ENCODE measurements around the gene TSPAN5.

The TSPAN5 gene

GRCh38 chr4:98530572-98530971 lies 127.8 kb downstream of the TSPAN5 start:
- Histone ChIP-seq H3K9me2 (replicated peaks; ENCODE audit: low read depth, low read length) (no peaks in the 10 kb centered on the region), H3K27me3 (ENCODE audit: insufficient read depth, low read length, poor library complexity, severe bottlenecking) (no peaks in the 10 kb centered on the region), H4K20me1 (ENCODE audit: insufficient read depth, low read length, poor library complexity, severe bottlenecking) (no peaks in the 10 kb centered on the region), H3K36me3 (ENCODE audit: insufficient read depth, low read length) (no peaks in the 10 kb centered on the region), H3K79me2 (ENCODE audit: insufficient read depth, low read length) (no peaks in the 10 kb centered on the region; the same call in 1 of the 2 replicates), H2AFZ (ENCODE audit: low read length) (no peak overlapping the region), H3K9ac (ENCODE audit: low read depth, low read length, poor library complexity, severe bottlenecking) (no peak overlapping the region), H3K4me1 (ENCODE audit: insufficient read depth, low read length, poor library complexity, severe bottlenecking) (peaks cover 5% of the 10 kb centered on the region), H3F3A (ENCODE audit: low read depth) (no peaks in the 10 kb centered on the region), H3K4me3 (ENCODE audit: low read length, poor library complexity, severe bottlenecking) (no peak overlapping the region), H3K4me2 (ENCODE audit: low read depth, low read length, poor library complexity, severe bottlenecking) (no peak overlapping the region), H3K9me3 (ENCODE audit: insufficient read depth, low read depth, low read length) (no peaks in the 10 kb centered on the region)
- TF ChIP-seq EZH2phosphoT487 (IDR thresholded peaks at IDR 0.05; ENCODE audit: borderline replicate concordance) (no peak), CTCF (conservative IDR thresholded peaks at IDR 0.05; ENCODE audit: low read length) (no peak)

DNA sequence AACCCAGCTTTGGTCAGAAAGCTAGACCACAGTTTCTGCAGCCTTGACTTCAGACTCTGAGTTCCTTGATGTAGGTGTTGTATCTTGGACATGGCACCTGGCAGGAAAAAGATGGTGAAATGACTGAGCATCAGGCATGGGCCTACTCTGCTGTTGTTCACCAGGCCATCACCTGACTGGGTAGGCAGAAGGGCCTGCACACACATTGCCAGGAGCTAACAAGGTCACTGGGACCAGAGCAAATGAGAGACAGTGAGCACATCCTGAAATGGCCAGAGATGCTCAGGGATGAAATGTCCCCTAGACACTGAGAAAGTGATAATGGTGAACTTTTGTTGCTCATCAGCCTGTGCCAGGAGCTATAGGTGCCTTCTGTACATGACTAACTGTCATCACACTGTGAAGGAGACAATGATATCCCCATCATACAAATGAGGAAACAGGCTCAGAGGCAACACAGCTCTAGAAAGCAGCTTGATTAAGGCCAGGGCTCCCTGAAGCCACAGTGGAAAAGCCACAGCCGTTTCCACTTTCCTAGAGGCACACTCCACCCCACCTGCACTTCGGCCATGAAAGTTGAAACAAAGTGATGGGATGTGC lies 128.3 kb downstream of the TSPAN5 start:
- no peak for TF ChIP-seq CTCF (conservative IDR thresholded peaks at IDR 0.05; ENCODE audit: low read length)
- no peak for TF ChIP-seq EZH2phosphoT487 (IDR thresholded peaks at IDR 0.05; ENCODE audit: borderline replicate concordance)
- H3K9me2 ChIP-seq (replicated peaks; ENCODE audit: low read depth, low read length), result no peaks in the 10 kb centered on the region
- no peaks in the 10 kb centered on the region for H3K36me3 ChIP-seq (ENCODE audit: insufficient read depth, low read length)
- no peaks in the 10 kb centered on the region for H4K20me1 ChIP-seq (ENCODE audit: insufficient read depth, low read length, poor library complexity, severe bottlenecking)
- no peaks in the 10 kb centered on the region for H3K9me3 ChIP-seq (ENCODE audit: insufficient read depth, low read depth, low read length)
- H3F3A ChIP-seq (ENCODE audit: low read depth), result no peaks in the 10 kb centered on the region
- no peaks in the 10 kb centered on the region; the same call in 1 of the 2 replicates for H3K79me2 ChIP-seq (ENCODE audit: insufficient read depth, low read length)
- H2AFZ ChIP-seq (ENCODE audit: low read length), result no peak overlapping the region
- peaks cover 5% of the 10 kb centered on the region for H3K4me1 ChIP-seq (ENCODE audit: insufficient read depth, low read length, poor library complexity, severe bottlenecking)
- no peak overlapping the region for H3K4me2 ChIP-seq (ENCODE audit: low read depth, low read length, poor library complexity, severe bottlenecking)
- H3K27me3 ChIP-seq (ENCODE audit: insufficient read depth, low read length, poor library complexity, severe bottlenecking), result no peaks in the 10 kb centered on the region
- no peak overlapping the region for H3K9ac ChIP-seq (ENCODE audit: low read depth, low read length, poor library complexity, severe bottlenecking)
- H3K4me3 ChIP-seq (ENCODE audit: low read length, poor library complexity, severe bottlenecking), result no peak overlapping the region

- Histone ChIP-seq H4K20me1 (ENCODE audit: insufficient read depth, low read length, poor library complexity, severe bottlenecking) (no peaks in the 10 kb centered on the region), H3K9me3 (ENCODE audit: insufficient read depth, low read depth, low read length) (no peaks in the 10 kb centered on the region), H3K36me3 (ENCODE audit: insufficient read depth, low read length) (no peaks in the 10 kb centered on the region), H3K9me2 (replicated peaks; ENCODE audit: low read depth, low read length) (no peaks in the 10 kb centered on the region), H3K79me2 (ENCODE audit: insufficient read depth, low read length) (no peaks in the 10 kb centered on the region; the same call in 1 of the 2 replicates), H3K9ac (ENCODE audit: low read depth, low read length, poor library complexity, severe bottlenecking) (no peak overlapping the region), H3K4me2 (ENCODE audit: low read depth, low read length, poor library complexity, severe bottlenecking) (no peak overlapping the region), H3K27me3 (ENCODE audit: insufficient read depth, low read length, poor library complexity, severe bottlenecking) (no peaks in the 10 kb centered on the region), H3K4me1 (ENCODE audit: insufficient read depth, low read length, poor library complexity, severe bottlenecking) (peaks cover 13% of the 10 kb centered on the region), H3F3A (ENCODE audit: low read depth) (no peaks in the 10 kb centered on the region), H2AFZ (ENCODE audit: low read length) (no peak overlapping the region), H3K4me3 (ENCODE audit: low read length, poor library complexity, severe bottlenecking) (no peak overlapping the region)
- TF ChIP-seq CTCF (conservative IDR thresholded peaks at IDR 0.05; ENCODE audit: low read length), result no peak
- no peak for TF ChIP-seq EZH2phosphoT487 (IDR thresholded peaks at IDR 0.05; ENCODE audit: borderline replicate concordance)
These were observed 129.5 kb downstream of the TSPAN5 start for GRCh38 chr4:98528882-98529281.
